ENCODE measurements around the gene OR3A3. TPM values are rescaled to one million over a fixed set of nuclear protein-coding genes. Genes with fewer than 3 reads are reported as not detected.
"Not testable (repeated sequence)": the region's sequence is repeated elsewhere in the genome, so short reads cannot be mapped to it uniquely, and the experiment has no call there.

The OR3A3 gene
- total and polyA plus RNA-seq, 2 of the 8 experiments (the other 6 are each of a cell fraction or from before 2014, with no cell fraction given), result not detected

- H2BK12ac ChIP-seq (ENCODE audit: low read depth, low read length); H3K4me1 ChIP-seq (replicated peaks in 1 of 4; ENCODE audit: control insufficient read depth in 3 of 4, insufficient read depth in 4 of 4, low read length in 3 of 4); H3K23ac ChIP-seq (ENCODE audit: insufficient read length); H3K79me2 ChIP-seq (ENCODE audit: control insufficient read depth in 1 of 2, insufficient read depth in 2 of 2, low read length in 2 of 2); H3K27me3 ChIP-seq (replicated peaks in 1 of 4; ENCODE audit: control insufficient read depth in 3 of 4, extremely low read depth in 1 of 4, insufficient read depth in 3 of 4, low read length in 3 of 4); H2BK5ac ChIP-seq (ENCODE audit: low read depth, low read length); H3K4me3 ChIP-seq (ENCODE audit: extremely low read depth in 1 of 4, insufficient read depth in 2 of 4, low read depth in 3 of 4, low read length in 4 of 4); H4K5ac ChIP-seq (ENCODE audit: insufficient read length, low read depth, low read length); H4K91ac ChIP-seq (replicated peaks; ENCODE audit: insufficient read length, low read length); H4K20me1 ChIP-seq (replicated peaks in 1 of 2; ENCODE audit: control insufficient read depth in 1 of 2, insufficient read depth in 2 of 2, low read length in 2 of 2); H3K18ac ChIP-seq (ENCODE audit: extremely low read depth, low read length); POLR2A ChIA-PET (ENCODE audit: partially characterized antibody); H4K8ac ChIP-seq (ENCODE audit: extremely low read depth, insufficient read depth, low read length); H3K14ac ChIP-seq (ENCODE audit: insufficient read length); H3K9ac ChIP-seq (replicated peaks in 1 of 4; ENCODE audit: extremely low read depth in 1 of 4, low read depth in 3 of 4, low read length in 3 of 4); H3K4me2 ChIP-seq (ENCODE audit: insufficient read depth in 1 of 2, low read depth in 2 of 2, low read length in 2 of 2); H3K79me1 ChIP-seq (ENCODE audit: low read depth, low read length); DNase-seq (ENCODE audit: low read depth in 1 of 2, low spot score in 2 of 2); H3K56ac ChIP-seq (replicated peaks; ENCODE audit: insufficient read length, low read depth, low read length); H3K9me3 ChIP-seq (ENCODE audit: insufficient read depth in 2 of 2, low read depth in 1 of 2, low read length in 1 of 2); H2AK5ac ChIP-seq (ENCODE audit: low read depth, low read length); H3K36me3 ChIP-seq (ENCODE audit: control insufficient read depth in 2 of 4, insufficient read depth in 4 of 4, low read length in 3 of 4); H2BK120ac ChIP-seq (replicated peaks; ENCODE audit: low read depth, low read length); H2BK20ac ChIP-seq (ENCODE audit: low read length); H2BK15ac ChIP-seq (ENCODE audit: low read length); H2AFZ ChIP-seq (ENCODE audit: low read length); H3K4ac ChIP-seq (replicated peaks; ENCODE audit: insufficient read length, low read depth, low read length); H3K23me2 ChIP-seq (ENCODE audit: low read depth, low read length); H3K27ac ChIP-seq (ENCODE audit: low read depth, low read length): not testable (repeated sequence)
- 76% methylated on average over 1 of the region's 1 CpG; no CpG with 5 or more reads in 1 of the 2 experiments for WGBS, 2 experiments (ENCODE audit: extremely low coverage in 1 of 2, insufficient coverage in 1 of 2, insufficient read length in 1 of 2, insufficient replicate concordance in 2 of 2, low coverage in 1 of 2, low lambda C conversion rate in 2 of 2, missing lambda C conversion rate in 1 of 2)
- CTCF ChIA-PET (ENCODE audit: partially characterized antibody), result interaction anchor here (0.6 kb wide), 1 partner anchor 1651 kb away, joined by 3 read pairs; no protein-coding TSS in a partner anchor
- FAIRE-seq, result peak; percentile 71
Observed at GRCh38 chr17:3466355-3466754, 55.2 kb downstream of the OR3A3 start.
